Sciatic nerve (tissue), 2 donors: ENCODE data around the gene C16orf74. TPM values are rescaled to one million over a fixed set of nuclear protein-coding genes. Genes with fewer than 3 reads are reported as not detected.

Source experiments
- ATAC-seq: fragments of 200-7000 bp; cut with Tn5 transposase; one replicate; pipeline ENCODE4 v1.9.1; 2020; ENCODE audit warnings: mild to moderate bottlenecking, moderate library complexity
- DNase-seq: peaks from one replicate; pipeline ENCODE4 v3.0.0-alpha.2; 2020; ENCODE audit warnings: low spot score
- intact Hi-C: fragments of 100-400 bp; cut with DNase I; formaldehyde crosslinking; loops from one replicate; pipeline ENCODE4 v1.14.2; 2022
- total RNA-seq: library from RNA; stranded (reverse); fragmentation: NEBNext Ultra II Directional; extraction: Animal tissue kit (Norgen Biotek cat#: 25700); gene quantifications from one replicate; pipeline ENCODE4 v1.2.1, GENCODE V29; 2021
- donor health status: DM: no; HTN: no; CAD: no.
- donor health status: DM: no; HTN: no; CAD: no.

C16orf74 gene
- total RNA-seq, 1 donor from 2014 or later = 1.8 TPM

- intact Hi-C loops = no loop called here
- ATAC-seq (no peak), DNase-seq (no peak)
Observed at GRCh38 chr16:85685251-85685650, 65.6 kb downstream of the C16orf74 start.

- intact Hi-C loops = no loop called here
- DNase-seq (no peak), ATAC-seq (no peak)
Observed at GRCh38 chr16:85683363-85683762, 67.5 kb downstream of the C16orf74 start.

DNA sequence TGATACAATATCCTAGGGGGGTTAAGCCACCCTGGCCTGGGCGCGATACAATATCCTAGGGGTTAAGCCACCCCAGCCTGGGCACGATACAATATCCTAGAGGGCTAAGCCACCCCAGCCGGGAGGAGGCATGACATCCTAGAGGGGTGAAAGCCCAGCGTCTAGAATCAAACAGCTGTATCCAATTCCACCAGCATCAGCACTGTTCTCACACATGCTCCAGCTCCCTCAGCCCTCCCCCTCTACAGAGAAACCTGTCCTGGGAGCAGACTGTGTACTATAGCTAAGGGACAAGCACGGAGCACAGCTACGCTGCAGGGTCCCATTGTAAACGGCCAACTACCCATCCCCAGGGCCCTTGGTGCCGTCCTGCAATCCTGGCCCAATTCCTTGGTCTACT lies 68.4 kb downstream of the C16orf74 start:
- DNase-seq = no peak
- ATAC-seq = no peak
- intact Hi-C loops = no loop called here

DNA sequence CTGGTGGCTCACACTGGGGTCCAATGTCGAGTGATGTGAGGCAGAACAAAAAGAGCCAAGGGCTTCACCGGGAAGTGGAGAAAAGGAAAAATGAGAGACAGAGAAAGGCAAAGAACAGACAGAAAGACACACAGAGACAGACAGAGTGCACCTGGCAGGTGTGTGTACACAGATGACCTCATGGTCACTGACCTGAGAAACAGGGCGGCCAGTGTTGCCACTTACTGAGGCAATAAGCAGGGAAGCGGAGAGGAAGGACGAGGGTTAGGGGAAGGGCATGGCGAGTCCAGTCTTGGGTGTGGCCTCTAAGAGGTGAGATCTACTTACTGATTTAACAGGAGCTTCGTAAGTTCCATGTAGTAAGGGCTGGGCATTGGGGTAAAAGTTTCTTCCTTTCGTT lies 69.6 kb downstream of the C16orf74 start:
- DNase-seq (no peak), ATAC-seq (no peak)
- intact Hi-C loops = no loop called here

DNA sequence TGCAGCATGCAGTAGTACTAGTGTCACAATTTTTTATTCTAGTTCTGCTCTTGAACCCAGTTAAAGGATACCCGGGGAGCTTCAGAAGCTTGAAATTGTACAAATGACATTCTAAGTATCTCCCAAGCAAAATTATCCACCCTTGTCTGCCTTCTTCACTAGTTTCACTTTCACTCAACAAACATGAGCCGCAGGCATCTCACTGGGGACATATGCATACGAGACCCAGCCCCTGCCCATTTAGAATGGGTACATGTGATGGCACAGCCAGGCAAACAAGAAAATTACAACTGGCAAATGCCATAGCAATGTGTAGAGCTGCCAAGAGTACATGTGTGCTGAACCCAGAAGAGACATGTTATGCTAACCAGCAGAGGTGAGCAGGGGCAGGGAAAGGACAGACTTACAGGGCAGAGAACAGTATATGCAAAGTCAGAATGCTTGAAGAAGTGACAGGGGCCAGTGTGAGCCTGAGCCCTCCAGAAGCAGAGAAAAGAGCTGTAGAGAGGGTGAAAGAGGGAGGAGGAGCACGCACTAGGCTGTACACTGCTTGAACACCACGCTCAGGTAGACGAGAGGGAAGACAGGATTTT lies 70.4 kb downstream of the C16orf74 start:
- no peak for ATAC-seq
- no peak for DNase-seq
- intact Hi-C loops = no loop called here

DNA sequence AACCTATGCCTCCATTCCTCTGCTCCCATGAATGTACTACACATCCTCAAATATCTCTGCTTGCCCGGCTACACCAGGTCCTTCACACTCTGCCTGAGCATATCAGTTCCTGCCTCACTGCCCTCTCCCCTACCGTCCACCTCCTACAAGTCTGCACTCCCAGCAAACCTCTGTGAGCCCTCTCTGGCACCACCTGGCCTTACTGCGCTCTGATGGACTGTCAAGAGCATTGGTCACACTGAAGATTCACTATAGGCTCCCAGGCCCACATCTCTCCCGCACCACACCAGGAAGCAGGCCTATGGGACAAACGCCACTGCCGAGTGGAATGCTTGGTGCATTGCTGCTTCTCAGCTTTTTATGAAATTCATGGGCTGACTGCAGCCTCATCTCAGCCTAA lies 71.0 kb downstream of the C16orf74 start:
- no peak for ATAC-seq
- DNase-seq = no peak
- intact Hi-C loops = no loop called here

- intact Hi-C loops = no loop called here
- DNase-seq (no peak), ATAC-seq (no peak)
Observed at GRCh38 chr16:85678821-85679220, 72.1 kb downstream of the C16orf74 start.

DNA sequence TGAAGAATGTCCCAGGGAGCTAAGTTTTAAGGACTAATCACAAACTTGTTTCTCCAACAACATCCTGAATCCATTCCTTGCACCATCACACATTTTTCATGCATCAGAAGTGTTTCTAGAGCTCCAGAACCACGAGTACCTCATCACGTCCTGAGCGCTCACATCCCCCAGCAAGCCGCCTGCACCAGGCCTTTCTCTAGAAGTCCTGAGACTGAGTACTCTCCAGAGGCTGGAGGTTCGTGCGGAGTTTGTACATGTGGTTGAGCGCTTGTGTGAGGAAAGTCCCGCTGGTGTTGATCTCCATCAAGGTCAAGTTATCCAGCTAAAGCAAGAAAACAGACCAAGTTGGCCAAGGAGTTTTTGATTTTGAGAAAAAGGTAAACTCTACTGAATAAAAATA lies 72.9 kb downstream of the C16orf74 start:
- no peak for ATAC-seq
- intact Hi-C loops = no loop called here
- no peak for DNase-seq

GRCh38 chr16:85677383-85677967 lies 73.4 kb downstream of the C16orf74 start:
- DNase-seq (no peak), ATAC-seq (no peak)
- intact Hi-C loops = no loop called here

DNA sequence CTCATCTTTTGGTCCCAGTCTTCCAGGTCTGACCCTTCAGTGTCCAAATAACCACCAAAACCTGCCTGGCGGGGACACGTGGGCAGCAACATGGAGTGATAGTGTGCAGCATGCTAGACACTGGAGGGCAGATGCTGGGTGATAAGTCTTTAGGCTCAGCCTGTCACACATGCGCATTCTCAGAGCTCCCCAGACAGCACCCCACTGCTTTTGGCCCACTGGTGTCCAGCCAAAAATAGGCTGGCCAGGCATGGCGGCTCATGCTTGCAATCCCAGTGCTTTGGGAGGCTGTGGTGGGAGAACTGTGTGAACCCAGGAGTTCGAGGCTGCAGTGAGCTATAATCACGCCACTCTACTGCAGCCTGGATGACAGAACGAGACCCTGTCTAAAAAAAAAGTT lies 74.4 kb downstream of the C16orf74 start:
- DNase-seq (no peak), ATAC-seq (no peak)
- intact Hi-C loops = no loop called here

DNA sequence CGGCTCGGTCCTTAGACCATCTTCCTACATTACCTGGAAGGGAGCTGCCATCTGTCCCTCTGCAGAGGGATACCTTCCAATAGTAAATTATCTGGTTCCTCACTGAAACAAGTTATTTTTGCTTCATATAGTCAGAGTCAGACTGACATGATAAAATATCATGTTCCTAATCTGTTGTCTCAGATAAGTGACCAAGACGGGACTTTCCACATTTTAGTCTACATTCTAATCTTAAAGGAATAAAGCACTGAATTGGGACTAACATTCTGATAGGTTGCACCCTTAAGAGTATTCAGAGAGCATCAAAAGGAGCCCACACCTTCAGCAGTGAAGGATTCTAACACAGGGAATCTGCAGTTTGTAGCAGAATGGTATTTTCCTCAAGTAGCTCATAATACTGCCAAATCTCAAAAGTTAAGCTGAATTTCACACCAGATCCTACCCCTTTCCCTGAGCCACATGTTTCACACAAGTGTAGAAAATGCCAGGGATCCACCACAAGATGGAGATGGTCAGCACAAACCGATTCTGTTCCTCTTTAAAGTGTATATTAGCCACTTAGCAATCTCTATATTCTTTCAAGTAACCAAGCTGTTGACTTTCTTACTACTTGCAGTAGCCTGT lies 75.5 kb downstream of the C16orf74 start:
- intact Hi-C loops = no loop called here
- no peak for ATAC-seq
- DNase-seq = no peak

GRCh38 chr16:85674828-85675227 lies 76.1 kb downstream of the C16orf74 start:
- intact Hi-C loops = no loop called here
- ATAC-seq (no peak), DNase-seq (no peak)

DNA sequence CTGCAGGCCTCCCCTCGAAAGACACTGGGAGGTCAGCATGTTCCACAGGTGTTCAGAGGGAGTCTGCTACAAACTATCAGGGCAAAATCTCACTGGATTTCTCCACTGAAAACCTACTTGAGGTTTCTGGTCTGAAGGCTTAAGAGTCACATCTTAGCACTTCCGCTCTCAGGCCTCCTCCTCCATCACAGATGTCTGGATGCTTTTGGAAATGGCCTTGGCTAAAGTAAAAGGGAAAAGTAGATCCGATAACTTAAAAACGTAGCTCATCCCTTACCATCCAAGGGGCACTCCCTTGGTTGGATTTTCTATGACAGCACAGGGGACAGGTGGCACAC lies 76.5 kb downstream of the C16orf74 start:
- intact Hi-C loops = no loop called here
- no peak for ATAC-seq
- DNase-seq = no peak

DNA sequence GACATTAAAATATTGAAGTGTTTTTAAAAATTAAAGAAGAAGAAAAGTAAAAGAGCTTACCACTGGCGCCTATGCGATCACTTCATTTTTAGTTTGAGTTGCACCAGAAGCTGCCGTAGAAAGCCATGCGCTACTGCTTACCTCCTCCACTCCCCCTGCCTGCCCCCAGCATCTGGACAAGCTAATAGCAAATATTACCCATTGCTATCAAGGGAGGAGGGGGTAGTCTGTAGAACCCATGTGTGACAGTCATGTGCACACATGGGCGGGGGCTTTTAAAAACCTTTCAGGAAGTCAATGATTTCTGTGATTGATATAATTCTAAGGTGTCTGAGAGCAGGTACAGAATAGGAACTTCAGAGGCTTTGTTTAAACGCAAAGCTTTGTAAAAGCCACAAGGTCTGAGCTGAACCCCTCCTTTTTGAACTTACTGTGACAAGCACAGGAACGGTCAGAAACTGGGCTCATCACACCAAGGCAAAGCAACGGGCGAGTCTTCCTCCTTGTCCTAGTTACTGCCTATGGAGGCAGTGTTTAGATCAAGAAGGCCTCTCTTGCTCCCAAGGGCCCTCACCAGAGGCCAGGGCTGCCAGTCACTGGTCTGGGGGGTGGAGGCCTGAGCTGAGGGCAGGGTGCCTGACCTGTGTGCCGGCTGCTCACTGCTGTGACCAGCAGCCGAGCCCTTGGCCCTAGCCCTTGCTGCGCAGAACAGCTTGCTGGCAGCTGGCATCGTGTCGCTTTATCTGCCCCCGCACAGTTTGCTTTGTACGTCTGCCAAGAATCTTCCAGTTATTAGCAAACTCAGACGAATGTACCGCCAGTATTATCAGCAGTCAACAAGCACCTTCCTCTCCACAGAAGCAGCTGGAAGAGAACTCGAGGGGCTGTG lies 77.1 kb downstream of the C16orf74 start:
- intact Hi-C loops = no loop called here
- DNase-seq = no peak

GRCh38 chr16:85670840-85671239 lies 80.1 kb downstream of the C16orf74 start:
- DNase-seq (no peak), ATAC-seq (no peak)
- intact Hi-C loops = no loop called here

More for the DNA sequence above, 77.1 kb downstream of the C16orf74 start:
- ATAC-seq = peak; percentile 73

GRCh38 chr16:85668676-85669424 lies 82.0 kb downstream of the C16orf74 start:
- intact Hi-C loops = loop anchor here (5.0 kb wide), 1 partner anchor 252 kb away; no protein-coding TSS in a partner anchor
- ATAC-seq (no peak), DNase-seq (no peak)

GRCh38 chr16:85667841-85668413 lies 83.0 kb downstream of the C16orf74 start:
- ATAC-seq (no peak), DNase-seq (no peak)
- intact Hi-C loops = loop anchor here (5.0 kb wide), 1 partner anchor 251 kb away; no protein-coding TSS in a partner anchor

DNA sequence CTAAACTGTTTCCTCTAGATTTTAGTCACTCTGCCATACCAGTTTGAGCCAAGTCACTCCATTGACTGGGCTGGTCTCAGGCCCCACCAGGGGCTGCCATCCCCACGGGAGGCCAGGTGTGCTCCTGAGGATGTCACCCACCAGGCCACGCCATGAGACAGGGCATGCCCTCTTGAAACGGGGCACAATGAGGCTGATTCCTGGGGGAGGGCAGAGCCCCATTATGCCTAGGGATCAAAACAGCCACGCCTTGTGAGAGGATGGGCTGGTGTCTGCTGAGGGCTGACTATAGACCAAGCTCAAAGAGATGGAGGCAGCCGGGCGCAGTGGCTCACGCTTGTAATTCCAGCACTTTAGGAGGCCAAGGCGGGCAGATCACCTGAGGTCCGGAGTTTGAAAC lies 83.6 kb downstream of the C16orf74 start:
- no peak for ATAC-seq
- intact Hi-C loops = loop anchor here (5.0 kb wide), 1 partner anchor 250 kb away; no protein-coding TSS in a partner anchor
- DNase-seq = no peak

DNA sequence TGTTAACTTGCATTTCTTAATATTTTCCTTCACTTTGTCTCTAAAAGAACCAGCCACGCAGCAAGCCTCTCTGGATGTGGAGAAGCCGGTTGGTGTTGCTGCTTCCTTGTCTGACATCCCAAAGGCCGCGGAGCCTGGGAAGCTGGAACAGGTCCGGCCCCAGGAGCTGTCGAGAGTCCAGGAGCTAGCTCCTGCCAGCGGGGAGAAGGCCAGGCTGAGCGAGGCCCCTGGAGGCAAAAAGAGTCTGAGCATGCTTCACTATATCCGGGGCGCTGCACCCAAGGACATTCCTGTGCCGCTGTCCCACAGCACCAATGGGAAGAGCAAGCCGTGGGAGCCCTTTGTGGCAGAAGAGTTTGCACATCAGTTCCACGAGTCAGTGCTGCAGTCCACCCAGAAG lies 85.0 kb downstream of the C16orf74 start:
- ATAC-seq (no peak), DNase-seq (no peak)
- intact Hi-C loops = loop anchor here (5.0 kb wide), 1 partner anchor 249 kb away; no protein-coding TSS in a partner anchor
